GM13976 (cell line): ENCODE measurements around the gene MIA3.

Experiments used
- DNase-seq: peaks from one replicate; pipeline ENCODE4 v3.0.0; 2012; ENCODE audit warnings: low spot score
- in situ Hi-C: fragments of 300-500 bp; cut with MboI; formaldehyde crosslinking; loops from one replicate; pipeline ENCODE4 v1.12.0; 2022; ENCODE audit warnings: low sequenced_read_pairs, mixed read lengths, inconsistent platforms; ENCODE audit not compliant: unreplicated experiment
- TF ChIP-seq, protein P1 (sequence below): IDR thresholded peaks from 2 replicates; pipeline ENCODE4 v1.5.1; 2012; ENCODE audit warnings: borderline replicate concordance, mild to moderate bottlenecking; ENCODE audit not compliant: insufficient read depth; ENCODE audit errors: extremely low read depth, missing control alignments, control extremely low read depth

MIA3 gene, protein sequence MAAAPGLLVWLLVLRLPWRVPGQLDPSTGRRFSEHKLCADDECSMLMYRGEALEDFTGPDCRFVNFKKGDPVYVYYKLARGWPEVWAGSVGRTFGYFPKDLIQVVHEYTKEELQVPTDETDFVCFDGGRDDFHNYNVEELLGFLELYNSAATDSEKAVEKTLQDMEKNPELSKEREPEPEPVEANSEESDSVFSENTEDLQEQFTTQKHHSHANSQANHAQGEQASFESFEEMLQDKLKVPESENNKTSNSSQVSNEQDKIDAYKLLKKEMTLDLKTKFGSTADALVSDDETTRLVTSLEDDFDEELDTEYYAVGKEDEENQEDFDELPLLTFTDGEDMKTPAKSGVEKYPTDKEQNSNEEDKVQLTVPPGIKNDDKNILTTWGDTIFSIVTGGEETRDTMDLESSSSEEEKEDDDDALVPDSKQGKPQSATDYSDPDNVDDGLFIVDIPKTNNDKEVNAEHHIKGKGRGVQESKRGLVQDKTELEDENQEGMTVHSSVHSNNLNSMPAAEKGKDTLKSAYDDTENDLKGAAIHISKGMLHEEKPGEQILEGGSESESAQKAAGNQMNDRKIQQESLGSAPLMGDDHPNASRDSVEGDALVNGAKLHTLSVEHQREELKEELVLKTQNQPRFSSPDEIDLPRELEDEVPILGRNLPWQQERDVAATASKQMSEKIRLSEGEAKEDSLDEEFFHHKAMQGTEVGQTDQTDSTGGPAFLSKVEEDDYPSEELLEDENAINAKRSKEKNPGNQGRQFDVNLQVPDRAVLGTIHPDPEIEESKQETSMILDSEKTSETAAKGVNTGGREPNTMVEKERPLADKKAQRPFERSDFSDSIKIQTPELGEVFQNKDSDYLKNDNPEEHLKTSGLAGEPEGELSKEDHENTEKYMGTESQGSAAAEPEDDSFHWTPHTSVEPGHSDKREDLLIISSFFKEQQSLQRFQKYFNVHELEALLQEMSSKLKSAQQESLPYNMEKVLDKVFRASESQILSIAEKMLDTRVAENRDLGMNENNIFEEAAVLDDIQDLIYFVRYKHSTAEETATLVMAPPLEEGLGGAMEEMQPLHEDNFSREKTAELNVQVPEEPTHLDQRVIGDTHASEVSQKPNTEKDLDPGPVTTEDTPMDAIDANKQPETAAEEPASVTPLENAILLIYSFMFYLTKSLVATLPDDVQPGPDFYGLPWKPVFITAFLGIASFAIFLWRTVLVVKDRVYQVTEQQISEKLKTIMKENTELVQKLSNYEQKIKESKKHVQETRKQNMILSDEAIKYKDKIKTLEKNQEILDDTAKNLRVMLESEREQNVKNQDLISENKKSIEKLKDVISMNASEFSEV (N-terminal part only)

DNA sequence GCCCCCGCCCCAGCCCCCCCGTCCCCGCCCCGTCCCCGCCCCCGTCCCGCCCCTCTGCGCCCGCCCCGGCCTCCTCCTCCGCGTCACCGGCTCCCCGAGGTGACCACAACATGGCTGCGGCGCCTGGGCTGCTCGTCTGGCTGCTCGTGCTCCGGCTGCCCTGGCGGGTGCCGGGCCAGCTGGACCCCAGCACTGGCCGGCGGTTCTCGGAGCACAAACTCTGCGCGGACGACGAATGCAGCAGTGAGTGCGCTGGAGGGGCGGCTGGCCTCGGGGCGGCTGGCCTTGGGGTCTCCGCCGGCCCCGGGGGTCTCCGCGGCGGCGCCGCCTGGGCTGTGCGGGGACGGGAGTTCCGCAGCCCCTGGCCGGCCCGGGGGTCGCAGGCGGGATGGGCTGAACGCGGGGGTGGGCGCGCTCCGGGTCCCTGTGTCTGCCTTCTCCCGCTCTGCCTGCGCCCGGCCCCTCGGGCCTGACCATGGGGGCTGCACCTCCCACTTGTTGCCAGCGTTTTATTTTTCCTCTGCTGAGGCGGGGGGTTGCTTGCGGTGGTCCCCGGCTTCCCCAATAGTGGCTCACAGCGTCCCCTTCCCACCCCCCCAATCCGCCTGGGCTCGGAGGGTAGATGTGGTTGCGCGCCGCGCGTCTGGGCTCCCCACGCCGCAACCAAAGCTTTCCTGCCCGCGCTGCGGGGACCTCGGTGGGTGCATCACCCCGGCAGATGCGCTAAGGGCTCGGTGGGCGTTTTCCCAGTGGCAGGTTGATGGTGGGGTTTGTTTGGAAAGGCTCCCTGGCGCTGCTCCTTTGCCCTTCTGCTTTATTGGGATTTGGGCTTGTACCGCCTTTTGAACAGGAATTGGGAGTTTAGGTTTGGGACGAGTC is at the start of gene MIA3:
TSS of gene MIA3 (plus strand) at position 97 of the 879 bp plus-strand sequence. CDS start at position 111, 14 bp downstream.
- in situ Hi-C loops, result no loop called here
- peak; percentile 95 for DNase-seq
- TF ChIP-seq, protein P1, sequence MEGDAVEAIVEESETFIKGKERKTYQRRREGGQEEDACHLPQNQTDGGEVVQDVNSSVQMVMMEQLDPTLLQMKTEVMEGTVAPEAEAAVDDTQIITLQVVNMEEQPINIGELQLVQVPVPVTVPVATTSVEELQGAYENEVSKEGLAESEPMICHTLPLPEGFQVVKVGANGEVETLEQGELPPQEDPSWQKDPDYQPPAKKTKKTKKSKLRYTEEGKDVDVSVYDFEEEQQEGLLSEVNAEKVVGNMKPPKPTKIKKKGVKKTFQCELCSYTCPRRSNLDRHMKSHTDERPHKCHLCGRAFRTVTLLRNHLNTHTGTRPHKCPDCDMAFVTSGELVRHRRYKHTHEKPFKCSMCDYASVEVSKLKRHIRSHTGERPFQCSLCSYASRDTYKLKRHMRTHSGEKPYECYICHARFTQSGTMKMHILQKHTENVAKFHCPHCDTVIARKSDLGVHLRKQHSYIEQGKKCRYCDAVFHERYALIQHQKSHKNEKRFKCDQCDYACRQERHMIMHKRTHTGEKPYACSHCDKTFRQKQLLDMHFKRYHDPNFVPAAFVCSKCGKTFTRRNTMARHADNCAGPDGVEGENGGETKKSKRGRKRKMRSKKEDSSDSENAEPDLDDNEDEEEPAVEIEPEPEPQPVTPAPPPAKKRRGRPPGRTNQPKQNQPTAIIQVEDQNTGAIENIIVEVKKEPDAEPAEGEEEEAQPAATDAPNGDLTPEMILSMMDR, result no peak

- in situ Hi-C loops, result no loop called here
- DNase-seq, result no peak
- TF ChIP-seq, protein P1, result no peak
Measured at GRCh38 chr1:222570837-222571236, 47.1 kb upstream of the MIA3 start.

GRCh38 chr1:222579316-222579715 is 38.6 kb upstream of the MIA3 start:
- in situ Hi-C loops, result no loop called here
- TF ChIP-seq, protein P1, result no peak
- DNase-seq, result no peak

DNA sequence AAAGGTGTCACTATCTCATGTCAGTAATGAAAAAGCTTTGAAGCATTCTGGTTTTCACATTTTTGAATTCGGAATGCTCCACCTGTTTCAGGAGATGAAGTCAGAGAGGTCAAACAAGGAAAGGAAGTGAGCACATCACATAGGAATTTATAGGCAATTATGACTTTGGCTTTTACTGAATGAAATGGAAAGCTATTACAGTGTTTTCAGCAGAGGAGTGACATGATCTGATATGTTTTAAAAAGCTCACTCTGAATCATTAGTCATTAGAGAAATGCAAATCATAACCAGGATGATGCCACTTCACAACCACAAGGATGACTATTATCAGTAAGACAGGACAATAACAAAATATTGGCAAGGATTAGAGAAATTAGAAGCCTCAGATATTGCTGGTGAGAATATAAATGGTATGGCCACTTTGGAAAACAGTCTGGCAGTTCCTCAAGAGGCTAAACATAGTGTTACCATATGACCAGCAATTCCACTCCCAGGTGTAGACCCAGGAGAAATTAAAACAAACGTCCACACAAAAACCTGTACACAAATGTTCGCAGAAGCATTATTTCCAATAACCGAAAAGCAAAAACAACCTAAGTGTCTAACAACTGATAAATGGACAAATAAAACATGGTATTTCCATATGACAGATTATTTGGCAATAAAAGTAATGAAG is 35.7 kb upstream of the MIA3 start:
- in situ Hi-C loops, result no loop called here
- TF ChIP-seq, protein P1, result no peak
- DNase-seq, result peak; percentile 18

DNA sequence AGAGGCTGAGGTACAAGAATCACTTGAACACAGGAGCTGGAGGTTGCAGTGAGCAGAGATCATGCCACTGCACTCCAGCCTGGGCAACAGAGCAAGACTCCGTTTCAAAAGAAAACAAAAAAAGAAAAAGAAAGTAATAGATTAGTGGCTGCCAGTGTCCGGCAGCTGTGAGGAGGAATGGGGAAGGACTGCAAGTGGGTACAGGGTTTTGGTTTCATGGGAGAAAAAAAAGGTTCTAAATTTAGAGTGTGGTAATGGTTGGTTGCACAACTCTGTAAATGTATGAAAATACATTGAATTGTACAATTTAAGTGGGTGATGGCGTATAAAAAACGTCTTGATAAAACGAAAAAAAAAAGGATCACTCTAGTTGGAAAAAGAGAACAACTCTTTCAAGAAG is 34.8 kb upstream of the MIA3 start:
- in situ Hi-C loops, result no loop called here
- TF ChIP-seq, protein P1, result no peak
- peak; percentile 19 for DNase-seq
